ENCODE measurements around the gene PCSK1N. TPM values are rescaled to one million over a fixed set of nuclear protein-coding genes. Genes with fewer than 3 reads are reported as not detected.

PCSK1N gene
- total and polyA plus RNA-seq, 9 of the 15 experiments (the other 6 are each of a cell fraction or from before 2014, with no cell fraction given), result 0.07 to 0.55 (median 0.54) TPM; not detected in 6

DNA sequence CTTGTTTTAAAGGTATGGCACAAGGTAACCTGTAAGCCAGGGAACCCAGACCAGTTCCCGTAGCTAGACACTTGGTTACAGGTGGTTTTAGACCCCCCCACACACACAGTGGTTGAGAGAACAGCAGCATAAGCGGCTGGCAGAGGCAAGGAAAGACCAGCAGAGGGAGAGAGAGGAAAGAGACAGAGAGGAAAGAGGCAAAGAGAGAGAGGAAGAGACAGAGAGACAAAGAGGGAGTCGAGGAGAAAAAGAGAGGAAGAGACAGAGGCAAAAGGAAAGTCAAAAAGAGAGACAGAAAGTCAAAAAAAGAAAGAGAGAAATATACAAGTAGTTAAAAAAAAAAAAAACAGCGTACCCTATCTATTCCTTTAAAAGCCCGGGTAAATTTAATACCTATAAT is 19.5 kb upstream of the PCSK1N start (continued):
- TF ChIP-seq STAT5A (IDR thresholded peaks at IDR 0.05; ENCODE audit: borderline replicate concordance, low read length) (no peak), JUND (IDR thresholded peaks at IDR 0.05; ENCODE audit: borderline replicate concordance, low read depth, low read length) (no peak), JUND (tag; IDR thresholded peaks at IDR 0.05; ENCODE audit: borderline replicate concordance, low read depth, low read length) (no peak), CC2D1A (IDR thresholded peaks at IDR 0.05) (0 out of 2 replicates have a peak, but pooled peaks have one; percentile 62), E2F3 (CRISPR knock-in tag; IDR thresholded peaks at IDR 0.05) (no peak), CBX8 (IDR thresholded peaks at IDR 0.05; ENCODE audit: borderline replicate concordance, extremely low read depth, low read depth, low read length, poor library complexity, severe bottlenecking) (no peak), NCOA6 (IDR thresholded peaks at IDR 0.05) (no peak), ZNF785 (CRISPR knock-in tag; IDR thresholded peaks at IDR 0.05) (no peak), TCF7 (IDR thresholded peaks at IDR 0.05; ENCODE audit: borderline replicate concordance) (no peak), RBM15 (IDR thresholded peaks at IDR 0.05; ENCODE audit: insufficient read depth, low read length) (no peak), ATF1 (CRISPR knock-in tag; IDR thresholded peaks at IDR 0.05) (no peak), ATF1 (tag; IDR thresholded peaks at IDR 0.05) (no peak), NFRKB (IDR thresholded peaks at IDR 0.05; ENCODE audit: low read depth) (no peak), BCL6 (CRISPR knock-in tag; IDR thresholded peaks at IDR 0.05) (no peak), PCBP1 (IDR thresholded peaks at IDR 0.05; ENCODE audit: low read depth, low read length, poor library complexity, severe bottlenecking) (no peak), FUS (optimal IDR thresholded peaks at IDR 0.05; ENCODE audit: low read depth, low read length) (no peak), PHB2 (IDR thresholded peaks at IDR 0.05; ENCODE audit: low read depth) (no peak), PHF8 (IDR thresholded peaks at IDR 0.05; ENCODE audit: borderline replicate concordance, low read length) (no peak), NFXL1 (CRISPR knock-in tag; IDR thresholded peaks at IDR 0.05) (no peak), TAF1 (IDR thresholded peaks at IDR 0.05; ENCODE audit: control insufficient read depth, extremely low read depth, insufficient read depth, low read length, severe bottlenecking) (no peak), ILF3 (IDR thresholded peaks at IDR 0.05; ENCODE audit: borderline replicate concordance) (no peak), SREBF1 (IDR thresholded peaks at IDR 0.05; ENCODE audit: borderline replicate concordance, low read depth, low read length) (no peak)
- TF ChIP-seq, protein P1, sequence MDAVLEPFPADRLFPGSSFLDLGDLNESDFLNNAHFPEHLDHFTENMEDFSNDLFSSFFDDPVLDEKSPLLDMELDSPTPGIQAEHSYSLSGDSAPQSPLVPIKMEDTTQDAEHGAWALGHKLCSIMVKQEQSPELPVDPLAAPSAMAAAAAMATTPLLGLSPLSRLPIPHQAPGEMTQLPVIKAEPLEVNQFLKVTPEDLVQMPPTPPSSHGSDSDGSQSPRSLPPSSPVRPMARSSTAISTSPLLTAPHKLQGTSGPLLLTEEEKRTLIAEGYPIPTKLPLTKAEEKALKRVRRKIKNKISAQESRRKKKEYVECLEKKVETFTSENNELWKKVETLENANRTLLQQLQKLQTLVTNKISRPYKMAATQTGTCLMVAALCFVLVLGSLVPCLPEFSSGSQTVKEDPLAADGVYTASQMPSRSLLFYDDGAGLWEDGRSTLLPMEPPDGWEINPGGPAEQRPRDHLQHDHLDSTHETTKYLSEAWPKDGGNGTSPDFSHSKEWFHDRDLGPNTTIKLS (IDR thresholded peaks at IDR 0.05; ENCODE audit: borderline replicate concordance, low read depth), result no peak
- TF ChIP-seq, protein P2, sequence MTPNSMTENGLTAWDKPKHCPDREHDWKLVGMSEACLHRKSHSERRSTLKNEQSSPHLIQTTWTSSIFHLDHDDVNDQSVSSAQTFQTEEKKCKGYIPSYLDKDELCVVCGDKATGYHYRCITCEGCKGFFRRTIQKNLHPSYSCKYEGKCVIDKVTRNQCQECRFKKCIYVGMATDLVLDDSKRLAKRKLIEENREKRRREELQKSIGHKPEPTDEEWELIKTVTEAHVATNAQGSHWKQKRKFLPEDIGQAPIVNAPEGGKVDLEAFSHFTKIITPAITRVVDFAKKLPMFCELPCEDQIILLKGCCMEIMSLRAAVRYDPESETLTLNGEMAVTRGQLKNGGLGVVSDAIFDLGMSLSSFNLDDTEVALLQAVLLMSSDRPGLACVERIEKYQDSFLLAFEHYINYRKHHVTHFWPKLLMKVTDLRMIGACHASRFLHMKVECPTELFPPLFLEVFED (CRISPR knock-in tag; conservative IDR thresholded peaks at IDR 0.05), result 0 out of 2 replicates have a peak, but pooled peaks have one; percentile 47
- TF ChIP-seq, protein P3, sequence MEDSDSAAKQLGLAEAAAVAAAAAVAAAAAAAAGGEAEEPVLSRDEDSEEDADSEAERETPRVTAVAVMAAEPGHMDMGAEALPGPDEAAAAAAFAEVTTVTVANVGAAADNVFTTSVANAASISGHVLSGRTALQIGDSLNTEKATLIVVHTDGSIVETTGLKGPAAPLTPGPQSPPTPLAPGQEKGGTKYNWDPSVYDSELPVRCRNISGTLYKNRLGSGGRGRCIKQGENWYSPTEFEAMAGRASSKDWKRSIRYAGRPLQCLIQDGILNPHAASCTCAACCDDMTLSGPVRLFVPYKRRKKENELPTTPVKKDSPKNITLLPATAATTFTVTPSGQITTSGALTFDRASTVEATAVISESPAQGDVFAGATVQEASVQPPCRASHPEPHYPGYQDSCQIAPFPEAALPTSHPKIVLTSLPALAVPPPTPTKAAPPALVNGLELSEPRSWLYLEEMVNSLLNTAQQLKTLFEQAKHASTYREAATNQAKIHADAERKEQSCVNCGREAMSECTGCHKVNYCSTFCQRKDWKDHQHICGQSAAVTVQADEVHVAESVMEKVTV (CRISPR knock-in tag; IDR thresholded peaks at IDR 0.05), result 0 out of 2 replicates have a peak, but pooled peaks have one; percentile 12

Measured in K562 (cell line).